HFFc6 (cell line): ENCODE data around the gene GRID1. TPM values are rescaled to one million over a fixed set of nuclear protein-coding genes. Genes with fewer than 3 reads are reported as not detected.

Experiments
- DNase-seq: peaks from one replicate; pipeline ENCODE4 v3.0.0-alpha.2; 2018
- H3K27ac Mint-ChIP-seq: 2 replicates; pipeline ENCODE4 v1.8.0; 2020; ENCODE audit warnings: mild to moderate bottlenecking, mixed read lengths
- H3K27me3 Mint-ChIP-seq: 2 replicates; pipeline ENCODE4 v1.8.0; 2021; ENCODE audit warnings: mild to moderate bottlenecking, moderate library complexity, mixed read lengths; ENCODE audit not compliant: insufficient read depth
- H3K36me3 Mint-ChIP-seq: 2 replicates; pipeline ENCODE4 v1.8.0; 2021; ENCODE audit warnings: low read depth, mixed read lengths
- H3K4me1 Mint-ChIP-seq: 2 replicates; pipeline ENCODE4 v1.8.0; 2020; ENCODE audit warnings: low read depth, mixed read lengths
- H3K4me3 Mint-ChIP-seq: 2 replicates; pipeline ENCODE4 v1.8.0; 2020; ENCODE audit warnings: mild to moderate bottlenecking, moderate library complexity, mixed read lengths
- H3K9me3 Mint-ChIP-seq: 2 replicates; pipeline ENCODE4 v1.8.0; 2020; ENCODE audit warnings: mild to moderate bottlenecking, mixed read lengths
- CTCF ChIP-seq: fragments of 200-600 bp; sonication (generic); IDR thresholded peaks from 2 replicates; pipeline ENCODE4 v1.5.0; 2021; ENCODE audit warnings: antibody characterized with exemption, mild to moderate bottlenecking
- microRNA-seq: library from miRNA; unstranded; fragments of <30 nt; microRNA quantifications from one replicate; pipeline ENCODE4, GENCODE V29; 2019
- total RNA-seq, 6 experiments: library from RNA; stranded (reverse); fragmentation: NEBNext Ultra II Directional; extraction: Animal tissue kit (Norgen Biotek cat#: 25700); gene quantifications; 2 replicates in 1 of 6; 3 replicates in 5 of 6; pipeline ENCODE4 v1.2.3, GENCODE V29; 2021

The GRID1 gene
- total RNA-seq, 6 experiments from 2014 or later, result not detected

DNA sequence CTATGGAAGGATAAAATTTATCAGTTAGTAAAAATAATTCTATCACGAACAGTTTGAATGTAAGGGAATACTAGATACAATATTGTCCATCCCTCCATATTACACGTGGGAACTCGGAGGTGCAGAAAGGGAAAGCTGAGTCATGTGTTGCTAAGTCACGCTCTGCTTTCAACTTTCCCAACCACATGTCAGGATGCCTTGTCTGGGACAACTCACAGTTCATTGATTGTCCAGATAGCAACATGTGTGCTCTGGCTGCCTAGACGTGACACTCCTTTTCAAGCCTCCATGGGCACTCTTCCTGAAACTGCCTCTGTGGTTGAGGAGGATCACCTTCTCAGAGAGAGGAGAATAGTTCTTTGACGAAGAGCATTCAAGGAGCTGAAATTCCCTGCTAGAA lies 808.1 kb downstream of the GRID1 start:
- H3K36me3 Mint-ChIP-seq, result no peaks in the 10 kb centered on the region
- no peaks in the 10 kb centered on the region for H3K4me1 Mint-ChIP-seq
- H3K9me3 Mint-ChIP-seq, result peaks cover 25% of the 10 kb centered on the region
- DNase-seq, result no peak
- no peak overlapping the region for H3K27ac Mint-ChIP-seq
- no peak for TF ChIP-seq CTCF
- no peak overlapping the region for H3K4me3 Mint-ChIP-seq
- H3K27me3 Mint-ChIP-seq, result no peaks in the 10 kb centered on the region

- H3K4me1 Mint-ChIP-seq, result no peaks in the 10 kb centered on the region
- no peak for DNase-seq
- no peaks in the 10 kb centered on the region for H3K36me3 Mint-ChIP-seq
- peaks cover 26% of the 10 kb centered on the region for H3K9me3 Mint-ChIP-seq
- H3K27me3 Mint-ChIP-seq, result no peaks in the 10 kb centered on the region
- TF ChIP-seq CTCF, result no peak
- H3K27ac Mint-ChIP-seq, result no peak overlapping the region
- no peak overlapping the region for H3K4me3 Mint-ChIP-seq
These were observed 808.9 kb downstream of the GRID1 start for GRCh38 chr10:85557706-85558105.

DNA sequence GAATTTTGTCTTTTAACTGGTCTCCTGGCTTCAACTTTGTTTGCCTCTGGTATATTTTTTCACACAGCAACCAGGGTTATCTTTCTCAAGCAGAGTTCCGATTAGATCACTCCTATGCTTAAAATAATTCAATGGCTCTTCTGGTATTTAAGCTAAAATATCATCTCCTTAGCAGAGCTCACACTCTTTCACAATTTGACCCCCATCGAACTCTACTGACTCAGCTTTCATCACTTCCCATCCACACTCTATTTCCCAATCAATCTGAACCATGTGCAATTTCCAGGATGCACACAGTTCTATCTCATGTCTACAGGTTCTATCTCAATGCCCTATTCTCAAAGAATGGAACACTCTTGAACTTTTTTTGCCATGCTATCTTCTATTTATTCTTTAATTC lies 809.5 kb downstream of the GRID1 start:
- H3K27ac Mint-ChIP-seq, result no peak overlapping the region
- H3K4me1 Mint-ChIP-seq, result no peaks in the 10 kb centered on the region
- H3K9me3 Mint-ChIP-seq, result peaks cover 26% of the 10 kb centered on the region
- H3K36me3 Mint-ChIP-seq, result no peaks in the 10 kb centered on the region
- no peak overlapping the region for H3K4me3 Mint-ChIP-seq
- TF ChIP-seq CTCF, result no peak
- DNase-seq, result no peak
- no peaks in the 10 kb centered on the region for H3K27me3 Mint-ChIP-seq

Small RNAs within 50 kb of the gene (microRNA-seq; reads per million reads assigned to microRNA genes)
- gene MIR346, result not detected

Other genes with a start within 250 kb of the GRID1 start
- gene WAPL, start 155.0 kb upstream of the GRID1 start, total RNA-seq, result 10 to 100 TPM; 30.7 to 37.1 (median 33.6) TPM